Transverse colon (tissue), 4 donors: Measurements from ENCODE around the gene PBX3. TPM values are rescaled to one million over a fixed set of nuclear protein-coding genes. Genes with fewer than 3 reads are reported as not detected.
A peak's percentile ranks its signal among the peaks of the same experiment; 100 is the strongest.

ENCODE experiments used
- DNase-seq: peaks from one replicate; pipeline ENCODE4 v3.0.0-alpha.2; 2019
- H3K27ac ChIP-seq, 4 donors: fragments of 200-600 bp; sonication (generic); 2 replicates each; pipeline ENCODE4 v1.5.1; 2016 to 2018; ENCODE audit warnings: inconsistent platforms in 4 of 4
- H3K27me3 ChIP-seq: fragments of 200-600 bp; sonication (generic); 2 replicates; pipeline ENCODE4 v1.5.1; 2017; ENCODE audit warnings: inconsistent platforms
- H3K36me3 ChIP-seq, 4 donors: fragments of 200-600 bp; sonication (generic); 2 replicates each; pipeline ENCODE4 v1.5.1; 2017 to 2019; ENCODE audit warnings: inconsistent platforms in 4 of 4
- H3K4me1 ChIP-seq, 4 donors: fragments of 200-600 bp; sonication (generic); 2 replicates each; pipeline ENCODE4 v1.5.1; 2017 to 2020; ENCODE audit warnings: inconsistent platforms in 4 of 4
- H3K4me3 ChIP-seq, 4 donors: fragments of 200-600 bp; sonication (generic); 1 replicate in 1 of 4; 2 replicates in 3 of 4; pipeline versions ENCODE4 v1.5.1 to v1.6.1; 2017 to 2019; ENCODE audit warnings: inconsistent platforms in 4 of 4
- H3K9me3 ChIP-seq, 2 donors: fragments of 200-600 bp; sonication (generic); 2 replicates each; pipeline ENCODE4 v1.5.1; 2017 to 2019; ENCODE audit warnings: inconsistent platforms in 2 of 2
- EP300 ChIP-seq: sonication (generic); formaldehyde crosslinking; IDR thresholded peaks from one replicate; pipeline ENCODE4 v1.6.1; 2017; ENCODE audit warnings: antibody characterized with exemption, low read depth
- POLR2A ChIP-seq: fragments of 450-650 bp; IDR thresholded peaks from one replicate; pipeline ENCODE4 v1.6.1; 2016; ENCODE audit warnings: antibody characterized with exemption, mild to moderate bottlenecking, moderate library complexity
- POLR2AphosphoS5 ChIP-seq, 3 donors: sonication (generic); formaldehyde crosslinking; IDR thresholded peaks; one replicate each; pipeline ENCODE4 v1.6.1; 2016; ENCODE audit warnings: antibody characterized with exemption in 3 of 3
- WGBS, 2 donors: methylation state at CpG; one replicate each; pipeline ENCODE4 v1.1.5; 2018; ENCODE audit warnings: low coverage in 1 of 2; 5-methylcytosine and 5-hydroxymethylcytosine counted together
- in situ Hi-C, 4 donors: fragments of 200-750 bp; cut with MboI; loops; one replicate each; pipeline versions ENCODE4 v1.15.0 to v1.15.1; 2017; ENCODE audit warnings: low sequenced_read_pairs in 3 of 4, low pct_ligation_motif_present in 1 of 4, low pct_unique_long_range_greater_than_20kb in 1 of 4
- intact Hi-C: fragments of 100-400 bp; cut with DNase I; formaldehyde crosslinking; loops from one replicate; pipeline ENCODE4 v1.15.1; 2023; ENCODE audit warnings: low total_unique reads
- total RNA-seq, 4 donors: library from RNA; depleted of rRNA; stranded (reverse); fragments of >200 nt; gene quantifications; one replicate each; pipeline ENCODE4 v1.1.0, GENCODE V29; 2016
- TF ChIP-seq, protein P1 (sequence below), 5 experiments: fragments of 200-600 bp in 3 of 5; fragments of 450-650 bp in 2 of 5; sonication (generic) in 3 of 5; IDR thresholded peaks; 1 replicate in 2 of 5; 2 replicates in 3 of 5; pipeline ENCODE4 v1.5.1; 2016 to 2017; ENCODE audit warnings: antibody characterized with exemption in 5 of 5, inconsistent platforms in 3 of 5, mild to moderate bottlenecking in 2 of 5, moderate library complexity in 1 of 5

The PBX3 gene
- total RNA-seq, 4 donors from 2014 or later, result 16.4 to 70.3 (median 20.4) TPM

GRCh38 chr9:125985142-125985997 lies 238.2 kb downstream of the PBX3 start:
- peaks cover 0 to under 1% of the 10 kb centered on the region in 2 donors for H3K9me3 ChIP-seq
- no peaks in the 10 kb centered on the region for H3K27me3 ChIP-seq
- no peak overlapping the region for H3K27ac ChIP-seq
- intact Hi-C loops (no loop called here), in situ Hi-C loops (no loop called here)
- WGBS, 2 donors, result 88 to 95% methylated on average over 8 to 14 of the region's 14 CpGs
- no peaks in the 10 kb centered on the region for H3K4me1 ChIP-seq
- H3K36me3 ChIP-seq, result no peaks in the 10 kb centered on the region
- H3K4me3 ChIP-seq, result no peak overlapping the region
- TF ChIP-seq, protein P1, sequence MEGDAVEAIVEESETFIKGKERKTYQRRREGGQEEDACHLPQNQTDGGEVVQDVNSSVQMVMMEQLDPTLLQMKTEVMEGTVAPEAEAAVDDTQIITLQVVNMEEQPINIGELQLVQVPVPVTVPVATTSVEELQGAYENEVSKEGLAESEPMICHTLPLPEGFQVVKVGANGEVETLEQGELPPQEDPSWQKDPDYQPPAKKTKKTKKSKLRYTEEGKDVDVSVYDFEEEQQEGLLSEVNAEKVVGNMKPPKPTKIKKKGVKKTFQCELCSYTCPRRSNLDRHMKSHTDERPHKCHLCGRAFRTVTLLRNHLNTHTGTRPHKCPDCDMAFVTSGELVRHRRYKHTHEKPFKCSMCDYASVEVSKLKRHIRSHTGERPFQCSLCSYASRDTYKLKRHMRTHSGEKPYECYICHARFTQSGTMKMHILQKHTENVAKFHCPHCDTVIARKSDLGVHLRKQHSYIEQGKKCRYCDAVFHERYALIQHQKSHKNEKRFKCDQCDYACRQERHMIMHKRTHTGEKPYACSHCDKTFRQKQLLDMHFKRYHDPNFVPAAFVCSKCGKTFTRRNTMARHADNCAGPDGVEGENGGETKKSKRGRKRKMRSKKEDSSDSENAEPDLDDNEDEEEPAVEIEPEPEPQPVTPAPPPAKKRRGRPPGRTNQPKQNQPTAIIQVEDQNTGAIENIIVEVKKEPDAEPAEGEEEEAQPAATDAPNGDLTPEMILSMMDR (IDR thresholded peaks at IDR 0.05), result no peak
- TF ChIP-seq POLR2AphosphoS5 (IDR thresholded peaks at IDR 0.05) (no peak), POLR2A (no peak), EP300 (no peak)
- peak; percentile 0 for DNase-seq

DNA sequence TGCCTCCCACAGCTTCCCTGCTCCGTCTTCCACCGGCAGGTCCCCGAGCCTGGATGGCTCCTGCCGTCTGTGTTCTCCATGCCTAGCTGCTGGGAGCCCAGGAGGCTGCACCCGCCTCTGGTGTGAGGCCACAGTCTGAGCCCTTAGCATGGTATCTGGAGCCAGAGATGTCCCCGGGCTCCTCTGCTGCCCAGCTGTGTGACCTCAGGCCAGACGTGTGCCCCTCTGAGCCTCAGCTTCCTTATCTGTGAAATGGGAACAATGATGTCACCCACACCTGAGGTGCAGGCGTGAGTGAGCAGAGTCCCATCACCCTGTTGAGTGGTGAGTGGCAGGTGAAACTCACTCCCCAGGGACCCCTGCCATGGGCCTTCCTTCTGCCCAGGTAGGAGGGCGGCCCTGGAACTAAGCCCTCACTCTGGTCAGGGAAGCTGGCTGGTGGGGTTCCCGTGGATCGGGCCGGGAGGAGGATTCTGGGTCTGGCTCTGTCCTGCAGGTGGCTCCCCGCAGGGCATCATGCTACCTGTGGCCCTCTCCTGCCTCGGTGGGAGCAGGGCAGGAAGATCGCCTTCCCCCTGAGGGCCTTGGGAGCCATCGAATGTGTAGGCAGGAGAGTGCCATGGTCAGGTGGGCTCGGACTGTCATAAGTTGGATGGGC lies 239.0 kb downstream of the PBX3 start:
- TF ChIP-seq, protein P1 (IDR thresholded peaks at IDR 0.05), result no peak
- in situ Hi-C loops, result no loop called here
- WGBS, 2 donors, result 90% methylated on average over 15 of the region's 17 CpGs; no CpG with 5 or more reads in 1 of the 2 donors
- H3K9me3 ChIP-seq, result no peaks in the 10 kb centered on the region
- no peaks in the 10 kb centered on the region for H3K27me3 ChIP-seq
- H3K27ac ChIP-seq, result no peak overlapping the region
- no peaks in the 10 kb centered on the region for H3K4me1 ChIP-seq
- no peaks in the 10 kb centered on the region for H3K36me3 ChIP-seq
- intact Hi-C loops, result no loop called here
- DNase-seq, result peak; percentile 4
- no peak overlapping the region for H3K4me3 ChIP-seq

- no peaks in the 10 kb centered on the region for H3K9me3 ChIP-seq
- no peak overlapping the region for H3K27ac ChIP-seq
- H3K4me1 ChIP-seq, result no peaks in the 10 kb centered on the region
- TF ChIP-seq POLR2A (no peak), EP300 (no peak), POLR2AphosphoS5 (IDR thresholded peaks at IDR 0.05) (no peak)
- TF ChIP-seq, protein P1 (IDR thresholded peaks at IDR 0.05), result no peak
- H3K36me3 ChIP-seq, result no peaks in the 10 kb centered on the region
- no peaks in the 10 kb centered on the region for H3K27me3 ChIP-seq
- DNase-seq, result no peak
- intact Hi-C loops, result no loop called here
- WGBS, 2 donors, result 87 to 100% methylated on average over 2 to 3 of the region's 3 CpGs
- in situ Hi-C loops, result no loop called here
- H3K4me3 ChIP-seq, result no peak overlapping the region
Measured at GRCh38 chr9:125986966-125987365, 239.8 kb downstream of the PBX3 start.

- intact Hi-C loops, result no loop called here
Measured at GRCh38 chr9:125987420-125987819, 240.2 kb downstream of the PBX3 start.

More at GRCh38 chr9:125987420-125987819, 240.2 kb downstream of the PBX3 start:
- TF ChIP-seq POLR2AphosphoS5 (IDR thresholded peaks at IDR 0.05), result no peak
- no peak for TF ChIP-seq POLR2A
- TF ChIP-seq EP300, result no peak
- TF ChIP-seq, protein P1 (IDR thresholded peaks at IDR 0.05), result no peak
- Histone ChIP-seq H3K36me3 (no peaks in the 10 kb centered on the region), H3K27ac (no peak overlapping the region), H3K4me1 (no peaks in the 10 kb centered on the region), H3K27me3 (no peaks in the 10 kb centered on the region), H3K9me3 (no peaks in the 10 kb centered on the region), H3K4me3 (no peak overlapping the region)
- in situ Hi-C loops, result no loop called here
- DNase-seq, result no peak
- 91% methylated on average over 4 of the region's 5 CpGs; no CpG with 5 or more reads in 1 of the 2 donors for WGBS, 2 donors
